NCI-H748 (cell line): ENCODE data around the gene MIGA2.

Experiments
- DNase-seq: peaks from one replicate; lab custom pipeline; 2025; ENCODE audit not compliant: unreplicated experiment; lab: John Stamatoyannopoulos, UW

Gene MIGA2

GRCh38 chr9:129070696-129071525, 34.5 kb downstream of the MIGA2 start:
- DNase-seq, result no peak

GRCh38 chr9:129071526-129072126, 35.2 kb downstream of the MIGA2 start:
- DNase-seq, result peak; percentile 11

- no peak for DNase-seq
These were observed 35.7 kb downstream of the MIGA2 start for GRCh38 chr9:129072171-129072570.

- no peak for DNase-seq
These were observed 37.0 kb downstream of the MIGA2 start for GRCh38 chr9:129073404-129073803.

DNA sequence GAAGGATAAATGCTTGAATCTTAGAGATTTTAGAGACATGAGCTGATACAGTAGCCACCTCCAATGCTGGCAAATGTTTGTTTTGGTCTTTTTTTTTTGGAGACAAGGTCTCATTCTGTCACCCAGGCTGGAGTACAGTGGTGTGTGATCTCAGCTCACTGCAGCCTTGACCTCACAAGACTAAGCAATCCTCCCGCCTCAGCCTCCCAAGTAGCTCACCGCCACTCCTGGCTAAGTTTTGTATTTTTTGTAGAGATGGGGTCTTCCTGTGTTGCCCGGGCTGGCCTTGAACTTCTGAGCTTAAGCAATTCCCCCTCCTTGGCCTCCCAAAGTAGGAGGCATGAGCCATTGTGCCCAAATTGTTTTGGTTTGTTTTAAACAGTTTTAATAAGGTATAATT, 37.7 kb downstream of the MIGA2 start:
- no peak for DNase-seq

DNA sequence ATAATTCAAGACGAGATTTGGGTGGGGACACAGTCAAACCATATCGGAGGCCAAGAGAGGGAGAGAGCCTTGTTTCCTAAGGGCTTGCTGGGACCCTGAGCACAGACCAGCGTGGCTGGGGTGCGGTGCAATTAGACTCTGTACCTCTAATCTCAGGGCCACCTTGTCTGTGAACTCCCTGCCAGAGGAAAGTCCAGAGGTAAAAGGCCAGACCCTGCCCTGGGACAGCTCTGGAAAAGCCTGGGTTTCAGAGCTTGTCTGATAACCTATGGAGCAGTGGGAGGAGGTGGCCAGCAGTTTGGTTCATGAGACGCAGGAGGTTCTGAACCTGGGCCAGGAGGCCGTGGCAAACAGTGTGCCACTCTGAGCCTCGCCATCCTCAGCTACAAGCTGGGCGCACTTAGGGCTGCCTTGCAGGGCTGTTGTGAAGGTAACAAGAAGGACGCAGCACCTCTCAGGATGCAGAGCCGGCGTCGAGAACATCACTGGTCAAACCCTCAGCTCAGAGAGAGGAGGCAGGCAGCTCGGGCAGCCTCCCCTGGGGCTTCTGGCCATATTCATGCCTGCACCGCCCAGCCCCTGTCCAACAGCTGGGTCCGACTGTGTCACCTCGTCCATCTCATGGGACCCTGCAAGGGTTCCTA, 39.7 kb downstream of the MIGA2 start:
- no peak for DNase-seq

DNA sequence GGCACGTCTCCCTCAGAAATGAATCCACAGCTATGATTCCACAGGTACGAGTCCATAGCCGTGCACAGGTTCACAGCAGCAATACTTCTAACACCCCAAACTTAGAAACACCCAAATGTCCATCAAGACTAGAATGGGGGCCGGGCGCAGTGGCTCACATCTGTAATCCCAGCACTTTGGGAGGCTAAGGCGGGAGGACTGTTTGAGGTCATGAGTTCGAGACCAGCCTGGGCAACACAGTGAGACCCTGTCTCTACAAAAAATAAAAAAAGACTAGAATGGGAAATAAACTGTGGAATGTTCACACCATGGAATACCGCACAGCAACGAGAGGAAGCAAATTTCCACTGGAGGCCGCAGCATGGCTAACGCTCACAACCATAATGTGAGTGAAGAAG, 40.2 kb downstream of the MIGA2 start:
- DNase-seq, result no peak

DNA sequence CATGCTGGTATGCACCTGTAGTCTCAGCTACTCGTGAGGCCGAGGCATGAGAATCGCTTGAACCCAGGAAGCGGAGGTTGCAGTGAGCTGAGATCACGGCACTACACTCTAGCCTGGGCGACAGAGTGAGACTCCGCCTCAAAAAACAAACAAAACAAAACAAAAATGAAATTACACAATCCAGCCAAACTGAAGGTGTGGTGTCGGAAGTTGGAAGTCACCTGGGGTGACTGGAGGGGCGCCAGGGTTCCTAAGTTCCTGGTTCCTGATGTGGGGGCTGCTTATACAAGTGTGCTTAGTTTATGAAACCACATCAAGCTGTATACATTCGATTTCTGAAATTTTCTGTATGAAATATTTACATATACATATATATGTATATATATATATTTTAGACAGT, 40.8 kb downstream of the MIGA2 start:
- no peak for DNase-seq

- DNase-seq, result no peak
These were observed 42.5 kb downstream of the MIGA2 start for GRCh38 chr9:129078691-129079503.

- DNase-seq, result no peak
These were observed 43.4 kb downstream of the MIGA2 start for GRCh38 chr9:129079829-129080228.

DNA sequence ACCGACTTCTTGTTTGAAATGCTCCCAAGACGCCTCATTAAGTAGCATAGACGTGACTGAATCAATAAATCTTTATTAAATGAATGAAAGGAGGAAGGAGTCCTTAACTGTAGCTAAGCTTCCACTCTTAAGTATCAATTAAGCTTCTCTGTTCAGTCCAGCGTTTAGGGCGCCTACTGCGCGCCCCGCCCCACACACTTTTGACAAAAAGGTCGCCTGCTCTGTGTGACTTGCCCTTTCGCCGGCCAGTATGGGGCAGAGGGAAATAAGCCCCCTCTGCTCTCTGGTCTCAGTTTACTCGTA, 43.8 kb downstream of the MIGA2 start:
- no peak for DNase-seq

DNA sequence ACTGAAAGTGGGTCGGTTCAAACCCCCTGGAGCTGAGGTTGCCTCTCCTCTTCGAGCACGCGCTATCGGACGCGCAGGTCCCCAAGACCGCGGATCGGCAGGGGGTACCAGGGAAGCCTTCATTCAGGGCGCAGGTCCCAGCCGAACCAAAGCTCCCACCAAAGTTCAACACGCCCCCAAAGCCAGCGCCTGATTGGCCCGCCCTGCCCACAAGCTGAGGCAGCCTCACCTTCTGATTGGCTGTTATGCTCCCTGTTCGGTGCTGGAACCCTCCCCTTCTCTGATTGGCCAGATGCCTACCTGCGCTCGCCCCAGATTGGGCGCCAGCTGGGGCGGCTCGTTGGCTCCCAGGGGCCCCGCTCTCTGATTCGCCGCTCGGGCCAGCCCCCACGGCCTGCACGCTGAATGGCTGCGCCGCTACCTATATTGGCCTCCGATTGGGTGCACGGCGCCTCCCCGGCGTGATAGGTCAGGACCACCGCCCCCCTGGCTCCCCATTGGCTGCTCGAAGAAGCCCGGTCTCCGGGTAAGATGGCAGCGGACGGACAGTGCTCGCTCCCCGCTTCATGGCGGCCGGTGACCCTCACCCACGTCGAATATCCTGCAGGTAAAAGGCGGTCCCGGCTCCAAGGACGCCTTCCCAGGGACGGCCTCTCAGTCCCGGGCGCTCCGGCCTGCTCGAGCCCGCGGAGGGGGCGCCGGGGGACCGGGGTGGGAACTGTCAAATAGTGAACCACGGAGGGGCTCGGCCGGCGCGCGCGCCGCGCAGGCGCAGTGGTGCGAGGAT, 44.4 kb downstream of the MIGA2 start, which contains the start of gene DOLPP1:
Gene DOLPP1 (plus strand): TSS at position 511 of the 787 bp plus-strand sequence. CDS start 21 bp downstream, at position 532.
- DNase-seq, result peak; percentile 99

- DNase-seq, result peak; percentile 64
These were observed 45.0 kb downstream of the MIGA2 start for GRCh38 chr9:129081388-129081904.

DNA sequence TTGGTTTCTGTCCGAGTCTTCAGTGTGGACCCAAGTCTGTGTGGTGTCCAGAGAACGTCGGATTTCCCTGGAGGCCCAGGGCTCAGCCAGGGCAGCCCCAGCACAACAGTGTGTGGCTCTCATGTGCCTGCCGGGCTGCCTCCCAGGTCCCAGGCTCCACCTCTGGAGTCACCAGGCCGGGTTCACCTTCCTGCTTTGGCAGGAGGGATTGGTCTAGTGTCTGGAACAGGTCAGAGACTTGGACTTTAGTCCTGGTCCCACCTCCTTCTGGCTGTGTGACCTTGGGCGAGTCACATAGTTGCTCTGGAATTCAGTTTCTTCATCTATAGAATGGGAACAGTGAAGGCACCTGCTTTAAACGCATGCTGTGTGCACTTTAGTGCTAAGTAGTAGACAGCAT, 47.7 kb downstream of the MIGA2 start:
- no peak for DNase-seq

GRCh38 chr9:129089246-129089645, 52.8 kb downstream of the MIGA2 start:
- no peak for DNase-seq

- no peak for DNase-seq
These were observed 57.4 kb downstream of the MIGA2 start for GRCh38 chr9:129093602-129094386.

DNA sequence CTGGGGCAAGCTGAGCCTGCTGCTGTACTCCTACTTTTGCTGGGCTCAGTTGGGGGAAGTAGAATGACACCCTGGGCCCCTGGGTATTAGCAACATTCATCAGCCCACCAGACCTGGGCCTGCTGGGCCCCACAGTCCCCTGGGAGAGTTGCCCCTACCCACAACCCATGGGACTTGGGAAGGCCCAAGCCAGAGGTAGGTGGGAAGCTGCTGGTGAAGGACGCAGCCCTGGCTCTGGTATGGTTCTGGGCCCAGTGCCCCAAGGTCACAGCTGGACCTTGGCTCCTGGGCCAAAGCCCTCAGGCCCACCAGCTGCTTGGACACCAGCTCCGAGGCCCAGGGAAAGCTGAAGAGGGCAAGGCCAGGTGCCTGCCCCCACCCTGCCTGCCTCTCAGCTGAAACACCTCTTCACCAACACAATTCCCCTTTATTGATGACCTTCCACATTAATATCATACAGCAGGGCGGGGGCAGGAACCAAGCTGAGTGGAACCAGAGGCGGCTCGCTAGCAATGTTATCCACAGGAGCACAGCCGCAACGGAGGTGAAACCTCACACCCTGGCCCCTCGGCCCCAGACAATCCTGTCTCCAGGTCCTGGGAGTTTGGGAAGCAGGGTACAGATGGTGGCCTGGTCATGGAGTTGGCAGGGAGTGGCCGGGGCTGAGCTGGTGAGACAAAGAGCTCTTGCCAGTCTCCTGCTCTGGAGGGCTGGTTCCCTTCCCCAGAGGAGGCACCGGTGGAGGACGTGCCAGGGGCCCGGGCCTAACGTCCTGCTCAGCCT, 58.2 kb downstream of the MIGA2 start:
- no peak for DNase-seq

- no peak for DNase-seq
These were observed 58.8 kb downstream of the MIGA2 start for GRCh38 chr9:129095170-129095667.

- no peak for DNase-seq
These were observed 59.5 kb downstream of the MIGA2 start for GRCh38 chr9:129095908-129096307.
